Measurements from ENCODE around the gene TXNDC15.
"Not testable (repeated sequence)": the region's sequence is repeated elsewhere in the genome, so short reads cannot be mapped to it uniquely, and the experiment has no call there.

The TXNDC15 gene

GRCh38 chr5:134878403-134878802 lies 4.2 kb downstream of the TXNDC15 start:
- DNase-seq, result no peak

- no peak for DNase-seq
These were observed 5.3 kb downstream of the TXNDC15 start for GRCh38 chr5:134879456-134879855.

- not testable (repeated sequence) for DNase-seq
These were observed 6.8 kb downstream of the TXNDC15 start for GRCh38 chr5:134880937-134881336.

- not testable (repeated sequence) for DNase-seq
These were observed 7.5 kb downstream of the TXNDC15 start for GRCh38 chr5:134881711-134882110.

GRCh38 chr5:134887593-134888159 lies 13.5 kb downstream of the TXNDC15 start:
- no peak for DNase-seq

- no peak for DNase-seq
These were observed 15.2 kb downstream of the TXNDC15 start for GRCh38 chr5:134889335-134889734.

GRCh38 chr5:134891473-134891872 lies 17.3 kb downstream of the TXNDC15 start:
- DNase-seq, result no peak

GRCh38 chr5:134892282-134892681 lies 18.1 kb downstream of the TXNDC15 start:
- no peak for DNase-seq

- no peak for DNase-seq
These were observed 18.8 kb downstream of the TXNDC15 start for GRCh38 chr5:134892926-134893325.

- no peak for DNase-seq
These were observed 19.8 kb downstream of the TXNDC15 start for GRCh38 chr5:134893748-134894505.

- no peak for DNase-seq
These were observed 28.1 kb downstream of the TXNDC15 start for GRCh38 chr5:134902071-134902801.

GRCh38 chr5:134904610-134905245 lies 30.6 kb downstream of the TXNDC15 start, which contains the start of gene PCBD2:
PCBD2 (plus strand) TSS chr5:134905131; CDS start chr5:134905140, 9 bp downstream.
- DNase-seq, result peak; percentile 90

- DNase-seq, result peak; percentile 79
These were observed 31.2 kb downstream of the TXNDC15 start for GRCh38 chr5:134905246-134905996.

GRCh38 chr5:134906811-134907210 lies 32.6 kb downstream of the TXNDC15 start:
- no peak for DNase-seq

- DNase-seq, result not testable (repeated sequence)
These were observed 36.6 kb downstream of the TXNDC15 start for GRCh38 chr5:134910752-134911151.

GRCh38 chr5:134911285-134912206 lies 37.4 kb downstream of the TXNDC15 start:
- peak; percentile 13 for DNase-seq

- DNase-seq, result no peak
These were observed 39.1 kb downstream of the TXNDC15 start for GRCh38 chr5:134913254-134913653.

- no peak for DNase-seq
These were observed 39.6 kb downstream of the TXNDC15 start for GRCh38 chr5:134913795-134914194.

GRCh38 chr5:134917070-134917815 lies 43.1 kb downstream of the TXNDC15 start:
- no peak for DNase-seq

GRCh38 chr5:134918861-134919260 lies 44.7 kb downstream of the TXNDC15 start:
- DNase-seq, result no peak

All from midbrain (tissue), 1 donor.